Neural cell (in vitro differentiated cells): ENCODE results near the gene CCDC12. TPM values are rescaled to one million over a fixed set of nuclear protein-coding genes. Genes with fewer than 3 reads are reported as not detected.

Experiments
- H2AFZ ChIP-seq: fragments of 200-600, 300-800 bp; sonication (generic), shearing (Covaris generic); 2 replicates; pipeline ENCODE4 v1.6.0; 2014; ENCODE audit warnings: low read depth, mild to moderate bottlenecking, antibody characterized with exemption, low read length, moderate library complexity
- H3F3A ChIP-seq: fragments of 200-600 bp; shearing (Covaris generic); 2 replicates; pipeline ENCODE4 v1.6.1; 2016; ENCODE audit warnings: mild to moderate bottlenecking, moderate library complexity, mixed read lengths, antibody characterized with exemption, low read length; ENCODE audit not compliant: insufficient read depth, poor library complexity, severe bottlenecking
- H3K27ac ChIP-seq: fragments of 200-600, 300-800 bp; sonication (generic), shearing (Covaris generic); 2 replicates; pipeline ENCODE4 v1.5.1; 2014; ENCODE audit warnings: mild to moderate bottlenecking, low read length, moderate library complexity
- H3K27me3 ChIP-seq: fragments of 300-800, 200-600 bp; sonication (generic), shearing (Covaris generic); 2 replicates; pipeline ENCODE4 v1.6.0; 2014; ENCODE audit warnings: mild to moderate bottlenecking, low read depth, low read length, moderate library complexity; ENCODE audit not compliant: insufficient read depth
- H3K36me3 ChIP-seq: fragments of 300-800, 200-600 bp; sonication (generic), shearing (Covaris generic); 2 replicates; pipeline ENCODE4 v1.5.1; 2014; ENCODE audit warnings: mild to moderate bottlenecking, antibody characterized with exemption, low read length, moderate library complexity; ENCODE audit not compliant: insufficient read depth
- H3K4me2 ChIP-seq: fragments of 300-800, 200-600 bp; sonication (generic), shearing (Covaris generic); 2 replicates; pipeline ENCODE4 v1.6.0; 2014; ENCODE audit warnings: mild to moderate bottlenecking, low read length
- H3K4me3 ChIP-seq: fragments of 300-800, 200-600 bp; sonication (generic), shearing (Covaris generic); 2 replicates; pipeline ENCODE4 v1.5.1; 2014; ENCODE audit warnings: mild to moderate bottlenecking, low read length, moderate library complexity
- H3K79me2 ChIP-seq: fragments of 200-600 bp; shearing (Covaris generic); replicated peaks from 2 replicates; pipeline ENCODE4 v1.6.0; 2014; ENCODE audit warnings: mild to moderate bottlenecking, low read length, moderate library complexity; ENCODE audit not compliant: insufficient read depth
- H3K9ac ChIP-seq: fragments of 300-800, 200-600 bp; sonication (generic), shearing (Covaris generic); 2 replicates; pipeline ENCODE4 v1.6.1; 2016; ENCODE audit warnings: mild to moderate bottlenecking, low read length, mixed read lengths
- H3K9me2 ChIP-seq: fragments of 200-600 bp; shearing (Covaris generic); 2 replicates; pipeline ENCODE4 v1.6.1; 2016; ENCODE audit warnings: mild to moderate bottlenecking, low read length, mixed read lengths; ENCODE audit not compliant: insufficient read depth
- H3K9me3 ChIP-seq: fragments of 200-600, 300-800 bp; sonication (generic), shearing (Covaris generic); 2 replicates; pipeline ENCODE4 v1.6.1; 2016; ENCODE audit warnings: mild to moderate bottlenecking, mixed run types, low read length, moderate library complexity, mixed read lengths
- H4K20me1 ChIP-seq: fragments of 200-600 bp; shearing (Covaris generic); 2 replicates; pipeline ENCODE4 v1.6.1; 2016; ENCODE audit warnings: mild to moderate bottlenecking, mixed run types; ENCODE audit not compliant: insufficient read depth
- EP300 ChIP-seq: fragments of 450-650 bp; conservative IDR thresholded peaks from 2 replicates; pipeline ENCODE4 v1.6.1; 2014; ENCODE audit warnings: antibody characterized with exemption, mild to moderate bottlenecking, moderate library complexity; ENCODE audit not compliant: poor library complexity, severe bottlenecking
- EZH2 ChIP-seq: fragments of 200-600, 300-800 bp; shearing (Covaris generic), sonication (generic); IDR thresholded peaks from 2 replicates; pipeline ENCODE4 v1.6.1; 2014; ENCODE audit warnings: antibody characterized with exemption, low read length, borderline replicate concordance, mild to moderate bottlenecking; ENCODE audit not compliant: insufficient read depth, poor library complexity, severe bottlenecking
- MXI1 ChIP-seq: fragments of 450-650 bp; conservative IDR thresholded peaks from 2 replicates; pipeline ENCODE4 v1.6.1; 2014; ENCODE audit warnings: antibody characterized with exemption, mild to moderate bottlenecking; ENCODE audit not compliant: poor library complexity, severe bottlenecking
- POLR2AphosphoS5 ChIP-seq: IDR thresholded peaks from 2 replicates; pipeline ENCODE4 v1.6.1; 2012
- RAD21 ChIP-seq: fragments of 450-650 bp; conservative IDR thresholded peaks from 2 replicates; pipeline ENCODE4 v1.6.1; 2014; ENCODE audit warnings: antibody characterized with exemption, mild to moderate bottlenecking, moderate library complexity
- SMC3 ChIP-seq: fragments of 450-650 bp; conservative IDR thresholded peaks from 2 replicates; pipeline ENCODE4 v1.6.1; 2014; ENCODE audit warnings: antibody characterized with exemption, mild to moderate bottlenecking, moderate library complexity; ENCODE audit not compliant: poor library complexity
- TAF1 ChIP-seq: IDR thresholded peaks from 2 replicates; pipeline ENCODE4 v1.6.1; 2012; ENCODE audit warnings: low read depth
- polyA plus RNA-seq: library from polyadenylated mRNA; depleted of rRNA; stranded (reverse); fragments of >200 nt; gene quantifications from 2 replicates; pipeline ENCODE4 v1.2.3, GENCODE V29; 2014
- TF ChIP-seq, protein P1 (sequence below): IDR thresholded peaks from 2 replicates; pipeline ENCODE4 v1.6.1; 2012; ENCODE audit warnings: borderline replicate concordance
- TF ChIP-seq, protein P2 (sequence below): fragments of 450-650 bp; IDR thresholded peaks from 2 replicates; pipeline ENCODE4 v1.5.1; 2014; ENCODE audit warnings: antibody characterized with exemption, mild to moderate bottlenecking, moderate library complexity; ENCODE audit not compliant: poor library complexity, severe bottlenecking

Gene CCDC12
- polyA plus RNA-seq, 1 donor from 2014 or later: 46.4 TPM

DNA sequence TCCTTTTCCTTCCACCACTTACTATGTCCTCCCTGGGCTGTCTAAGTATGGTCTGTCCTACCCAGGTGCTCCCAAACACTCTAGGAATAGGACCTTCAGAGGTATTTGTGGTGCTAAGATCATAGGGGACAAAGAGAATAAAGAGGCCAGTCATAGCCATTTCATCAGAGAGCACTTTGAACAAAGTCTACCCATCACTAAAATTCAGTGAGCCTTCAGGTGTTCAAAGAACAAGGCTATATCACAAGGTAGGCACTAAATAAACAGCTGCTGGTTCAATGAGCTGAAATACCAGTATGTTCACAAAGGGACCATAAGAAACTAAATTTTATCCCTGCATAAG, 41.7 kb upstream of the CCDC12 start:
- H3K4me3 ChIP-seq: no peak overlapping the region
- H3K9me3 ChIP-seq: no peaks in the 10 kb centered on the region
- no peaks in the 10 kb centered on the region for H3F3A ChIP-seq
- TF ChIP-seq, protein P1, sequence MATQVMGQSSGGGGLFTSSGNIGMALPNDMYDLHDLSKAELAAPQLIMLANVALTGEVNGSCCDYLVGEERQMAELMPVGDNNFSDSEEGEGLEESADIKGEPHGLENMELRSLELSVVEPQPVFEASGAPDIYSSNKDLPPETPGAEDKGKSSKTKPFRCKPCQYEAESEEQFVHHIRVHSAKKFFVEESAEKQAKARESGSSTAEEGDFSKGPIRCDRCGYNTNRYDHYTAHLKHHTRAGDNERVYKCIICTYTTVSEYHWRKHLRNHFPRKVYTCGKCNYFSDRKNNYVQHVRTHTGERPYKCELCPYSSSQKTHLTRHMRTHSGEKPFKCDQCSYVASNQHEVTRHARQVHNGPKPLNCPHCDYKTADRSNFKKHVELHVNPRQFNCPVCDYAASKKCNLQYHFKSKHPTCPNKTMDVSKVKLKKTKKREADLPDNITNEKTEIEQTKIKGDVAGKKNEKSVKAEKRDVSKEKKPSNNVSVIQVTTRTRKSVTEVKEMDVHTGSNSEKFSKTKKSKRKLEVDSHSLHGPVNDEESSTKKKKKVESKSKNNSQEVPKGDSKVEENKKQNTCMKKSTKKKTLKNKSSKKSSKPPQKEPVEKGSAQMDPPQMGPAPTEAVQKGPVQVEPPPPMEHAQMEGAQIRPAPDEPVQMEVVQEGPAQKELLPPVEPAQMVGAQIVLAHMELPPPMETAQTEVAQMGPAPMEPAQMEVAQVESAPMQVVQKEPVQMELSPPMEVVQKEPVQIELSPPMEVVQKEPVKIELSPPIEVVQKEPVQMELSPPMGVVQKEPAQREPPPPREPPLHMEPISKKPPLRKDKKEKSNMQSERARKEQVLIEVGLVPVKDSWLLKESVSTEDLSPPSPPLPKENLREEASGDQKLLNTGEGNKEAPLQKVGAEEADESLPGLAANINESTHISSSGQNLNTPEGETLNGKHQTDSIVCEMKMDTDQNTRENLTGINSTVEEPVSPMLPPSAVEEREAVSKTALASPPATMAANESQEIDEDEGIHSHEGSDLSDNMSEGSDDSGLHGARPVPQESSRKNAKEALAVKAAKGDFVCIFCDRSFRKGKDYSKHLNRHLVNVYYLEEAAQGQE: no peak
- TF ChIP-seq SMC3 (no peak), POLR2AphosphoS5 (no peak), TAF1 (no peak), RAD21 (no peak), EP300 (no peak), MXI1 (no peak), EZH2 (no peak)
- TF ChIP-seq, protein P2, sequence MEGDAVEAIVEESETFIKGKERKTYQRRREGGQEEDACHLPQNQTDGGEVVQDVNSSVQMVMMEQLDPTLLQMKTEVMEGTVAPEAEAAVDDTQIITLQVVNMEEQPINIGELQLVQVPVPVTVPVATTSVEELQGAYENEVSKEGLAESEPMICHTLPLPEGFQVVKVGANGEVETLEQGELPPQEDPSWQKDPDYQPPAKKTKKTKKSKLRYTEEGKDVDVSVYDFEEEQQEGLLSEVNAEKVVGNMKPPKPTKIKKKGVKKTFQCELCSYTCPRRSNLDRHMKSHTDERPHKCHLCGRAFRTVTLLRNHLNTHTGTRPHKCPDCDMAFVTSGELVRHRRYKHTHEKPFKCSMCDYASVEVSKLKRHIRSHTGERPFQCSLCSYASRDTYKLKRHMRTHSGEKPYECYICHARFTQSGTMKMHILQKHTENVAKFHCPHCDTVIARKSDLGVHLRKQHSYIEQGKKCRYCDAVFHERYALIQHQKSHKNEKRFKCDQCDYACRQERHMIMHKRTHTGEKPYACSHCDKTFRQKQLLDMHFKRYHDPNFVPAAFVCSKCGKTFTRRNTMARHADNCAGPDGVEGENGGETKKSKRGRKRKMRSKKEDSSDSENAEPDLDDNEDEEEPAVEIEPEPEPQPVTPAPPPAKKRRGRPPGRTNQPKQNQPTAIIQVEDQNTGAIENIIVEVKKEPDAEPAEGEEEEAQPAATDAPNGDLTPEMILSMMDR: no peak
- no peaks in the 10 kb centered on the region for H3K9me2 ChIP-seq
- no peak overlapping the region for H3K27ac ChIP-seq
- H3K9ac ChIP-seq: no peak overlapping the region
- no peaks in the 10 kb centered on the region for H3K36me3 ChIP-seq
- H3K27me3 ChIP-seq: no peaks in the 10 kb centered on the region
- no peaks in the 10 kb centered on the region for H4K20me1 ChIP-seq
- H2AFZ ChIP-seq: no peak overlapping the region
- no peaks in the 10 kb centered on the region for H3K79me2 ChIP-seq
- no peak overlapping the region for H3K4me2 ChIP-seq

DNA sequence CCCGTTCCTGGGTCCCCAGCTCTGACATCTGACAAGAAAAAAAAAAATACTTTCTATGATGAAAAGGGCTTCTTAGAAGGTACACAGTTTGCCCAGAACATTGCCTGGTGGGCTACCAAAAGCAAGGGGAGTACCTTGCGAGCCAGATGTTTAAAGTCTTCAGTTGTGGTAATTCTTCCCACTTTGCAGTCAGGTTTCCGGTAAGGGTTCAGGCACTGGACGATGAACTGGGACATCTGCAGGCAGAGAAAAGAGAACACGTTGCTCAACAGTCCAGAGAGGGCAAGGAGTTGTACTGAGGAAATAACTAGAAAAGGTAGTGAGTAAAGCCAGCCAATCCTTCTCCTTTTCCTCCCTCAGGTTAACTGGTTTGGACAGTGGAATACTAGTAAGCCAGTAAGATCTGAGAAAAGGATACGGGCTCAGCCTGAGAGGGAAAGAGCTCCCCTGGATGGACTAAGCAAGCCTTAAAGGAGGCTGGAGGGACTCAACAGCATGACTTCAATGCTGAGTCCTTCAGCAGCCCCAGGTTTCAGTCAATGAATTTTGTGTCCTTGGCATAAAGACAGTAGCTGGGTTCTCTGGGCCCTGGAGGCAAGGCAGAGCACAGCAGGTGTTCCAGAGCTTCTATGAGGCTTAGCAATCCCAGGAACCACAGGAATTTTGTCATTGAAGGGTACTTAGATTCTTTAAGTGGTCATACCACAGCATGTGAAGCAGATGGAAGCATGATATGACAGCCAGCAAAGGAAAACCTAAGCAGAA, 41.1 kb upstream of the CCDC12 start:
- Histone ChIP-seq H3K9ac (no peak overlapping the region), H3K4me3 (no peak overlapping the region), H3K27ac (no peak overlapping the region), H3F3A (no peaks in the 10 kb centered on the region), H3K9me2 (no peaks in the 10 kb centered on the region), H3K9me3 (no peaks in the 10 kb centered on the region), H2AFZ (no peak overlapping the region), H3K36me3 (no peaks in the 10 kb centered on the region), H4K20me1 (no peaks in the 10 kb centered on the region), H3K79me2 (no peaks in the 10 kb centered on the region), H3K4me2 (no peak overlapping the region), H3K27me3 (no peaks in the 10 kb centered on the region)
- TF ChIP-seq, protein P1: no peak
- TF ChIP-seq MXI1 (no peak), EZH2 (no peak), SMC3 (no peak), RAD21 (no peak), TAF1 (no peak), EP300 (no peak), POLR2AphosphoS5 (no peak)
- TF ChIP-seq, protein P2: no peak
